B cell (primary cell): Measurements from ENCODE around the gene SUGP2. TPM values are rescaled to one million over a fixed set of nuclear protein-coding genes. Genes with fewer than 3 reads are reported as not detected.

Experiments
- ATAC-seq: fragments of 200-7000 bp; cut with Tn5 transposase; one replicate; pipeline ENCODE4 v1.10.0; 2021; ENCODE audit warnings: low read depth, mild to moderate bottlenecking, moderate number of reproducible peaks, moderate library complexity
- CTCF ChIA-PET: fragments of 350-600 bp; sonication (Branson Sonifier 250); formaldehyde crosslinking; loops from one replicate; lab custom pipeline; 2021; ENCODE audit warnings: antibody characterized with exemption, inconsistent platforms; lab: Charles Lee
- POLR2A ChIA-PET: fragments of 350-600 bp; sonication (Branson Sonifier 250); formaldehyde crosslinking; loops from one replicate; lab custom pipeline; 2021; ENCODE audit warnings: antibody characterized with exemption; lab: Charles Lee
- DNase-seq: peaks from one replicate; pipeline ENCODE4 v3.0.0; 2013
- H2AFZ ChIP-seq: 2 replicates; pipeline ENCODE4 v1.6.1; 2012; ENCODE audit warnings: mild to moderate bottlenecking, low read depth, low read length; ENCODE audit not compliant: insufficient read depth, poor library complexity, severe bottlenecking
- H3K27ac ChIP-seq, 2 donors: 1 replicate in 1 of 2; 2 replicates in 1 of 2; pipeline ENCODE4 v1.5.1; 2012 to 2013; ENCODE audit warnings: low read length in 2 of 2, mild to moderate bottlenecking in 2 of 2, moderate library complexity in 1 of 2
- H3K27me3 ChIP-seq, 4 experiments: fragments of 200-600 bp in 1 of 4; sonication (generic) in 1 of 4; replicated peaks in 1 of 4; 1 replicate in 2 of 4; 2 replicates in 2 of 4; pipeline versions ENCODE4 v1.6.1 to v1.7.0; 2013 to 2016; ENCODE audit warnings: low read length in 3 of 4, mild to moderate bottlenecking in 2 of 4, mixed read lengths in 1 of 4, moderate library complexity in 1 of 4; ENCODE audit not compliant: insufficient read depth in 4 of 4, control insufficient read depth in 3 of 4; ENCODE audit errors: control extremely low read depth in 1 of 4
- H3K36me3 ChIP-seq, 2 experiments: replicated peaks in 1 of 2; 1 replicate in 1 of 2; 2 replicates in 1 of 2; pipeline versions ENCODE4 v1.6.1 to v1.7.1; 2013; ENCODE audit warnings: low read length in 1 of 2; ENCODE audit not compliant: insufficient read depth in 2 of 2, control insufficient read depth in 1 of 2; ENCODE audit errors: control extremely low read depth in 1 of 2, extremely low read depth in 1 of 2
- H3K4me1 ChIP-seq, 2 donors: fragments of 200-600 bp in 1 of 2; sonication (generic) in 1 of 2; 1 replicate in 1 of 2; 2 replicates in 1 of 2; pipeline versions ENCODE4 v1.5.1 to v1.6.1; 2013 to 2017; ENCODE audit warnings: low read length in 2 of 2; ENCODE audit not compliant: control insufficient read depth in 2 of 2, insufficient read depth in 2 of 2
- H3K4me2 ChIP-seq: replicated peaks from 2 replicates; pipeline ENCODE3; 2012; ENCODE audit warnings: mild to moderate bottlenecking, low read depth, low read length; ENCODE audit not compliant: poor library complexity, severe bottlenecking
- H3K4me3 ChIP-seq, 5 experiments: fragments of 200-600 bp in 1 of 5; sonication (generic) in 1 of 5; 1 replicate in 3 of 5; 2 replicates in 2 of 5; pipeline versions ENCODE4 v1.5.1 to v1.7.0; 2011 to 2016; ENCODE audit warnings: low read length in 4 of 5, mild to moderate bottlenecking in 4 of 5, low read depth in 2 of 5, control low read depth in 1 of 5, moderate library complexity in 1 of 5; ENCODE audit not compliant: insufficient read depth in 1 of 5; ENCODE audit errors: control extremely low read depth in 1 of 5, extremely low read depth in 1 of 5
- H3K79me2 ChIP-seq: fragments of 200-600 bp; sonication (generic); one replicate; pipeline ENCODE4 v1.6.0; 2016; ENCODE audit warnings: low read length; ENCODE audit not compliant: control insufficient read depth, insufficient read depth
- H3K9ac ChIP-seq: fragments of 200-600 bp; sonication (generic); 2 replicates; pipeline ENCODE4 v1.6.1; 2017; ENCODE audit warnings: mild to moderate bottlenecking, low read length, moderate library complexity
- H3K9me3 ChIP-seq, 3 donors: one replicate each; pipeline versions ENCODE4 v1.6.1 to v1.7.1; 2013; ENCODE audit warnings: low read length in 2 of 3; ENCODE audit not compliant: control insufficient read depth in 2 of 3, insufficient read depth in 1 of 3; ENCODE audit errors: control extremely low read depth in 1 of 3
- H4K20me1 ChIP-seq: 2 replicates; pipeline ENCODE4 v1.6.0; 2012; ENCODE audit warnings: mild to moderate bottlenecking, low read length; ENCODE audit not compliant: insufficient read depth, control insufficient read depth, poor library complexity, severe bottlenecking
- H3K27ac Mint-ChIP-seq: one replicate; pipeline ENCODE4 v1.8.0; 2021; ENCODE audit warnings: mixed read lengths
- H3K27me3 Mint-ChIP-seq: one replicate; pipeline ENCODE4 v1.8.0; 2021; ENCODE audit warnings: mixed read lengths
- H3K4me1 Mint-ChIP-seq: one replicate; pipeline ENCODE4 v1.8.0; 2021; ENCODE audit warnings: mixed read lengths
- H3K4me3 Mint-ChIP-seq: one replicate; pipeline ENCODE4 v1.8.0; 2021; ENCODE audit warnings: mixed read lengths
- H3K9me3 Mint-ChIP-seq: one replicate; pipeline ENCODE4 v1.8.0; 2022; ENCODE audit warnings: mixed read lengths; ENCODE audit not compliant: insufficient read depth
- EZH2 ChIP-seq: IDR thresholded peaks from 2 replicates; pipeline ENCODE4 v1.6.1; 2012; ENCODE audit warnings: borderline replicate concordance, low read depth, mild to moderate bottlenecking, moderate library complexity, low read length; ENCODE audit not compliant: insufficient read depth, poor library complexity, severe bottlenecking
- WGBS: methylation state at CpG from one replicate; pipeline ENCODE4 v1.1.5; 2013; ENCODE audit warnings: missing lambda C conversion rate; ENCODE audit not compliant: insufficient coverage; 5-methylcytosine and 5-hydroxymethylcytosine counted together
- intact Hi-C: fragments of 100-400 bp; cut with micrococcal nuclease; formaldehyde crosslinking; loops from one replicate; pipeline ENCODE4 v1.10.0; 2022
- polyA plus RNA-seq: library from polyadenylated mRNA; depleted of rRNA; stranded (reverse); fragments of >200 nt; gene quantifications from 2 replicates; pipeline ENCODE4 v1.2.3, GENCODE V29; 2012
- total RNA-seq, 2 donors: library from RNA; stranded (reverse); fragments of 120-200 nt in 1 of 2; gene quantifications; 1 replicate in 1 of 2; 2 replicates in 1 of 2; pipeline versions ENCODE4 v1.2.3 to v1.2.4, GENCODE V29; 2013 to 2022
- TF ChIP-seq, protein P1 (sequence below): fragments of 200-600 bp; IDR thresholded peaks from one replicate; pipeline ENCODE4 v1.8.0; 2022; ENCODE audit warnings: antibody characterized with exemption, mild to moderate bottlenecking

Gene SUGP2
- total and polyA plus RNA-seq, 2 donors (not counting 1 experiment from before 2014, with no cell fraction given) = 132 to 154 TPM

DNA sequence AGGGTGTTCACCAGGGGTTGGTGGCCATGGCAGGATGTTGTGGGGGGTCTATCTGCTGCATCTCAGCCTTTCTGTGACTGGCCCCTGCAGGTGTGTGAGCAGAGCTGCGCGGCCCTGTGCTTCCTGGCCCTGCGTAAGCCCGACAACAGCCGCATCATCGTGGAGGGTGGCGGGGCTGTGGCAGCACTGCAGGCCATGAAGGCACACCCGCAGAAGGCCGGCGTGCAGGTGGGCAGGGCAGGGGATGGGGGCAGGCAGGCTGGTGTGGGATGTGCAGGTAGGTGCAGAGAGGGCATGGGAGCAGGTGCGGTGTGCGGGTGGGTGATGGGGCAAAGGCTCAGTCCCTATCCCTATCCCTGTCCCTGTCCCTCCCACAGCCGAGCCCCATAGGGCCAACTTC is 22.4 kb upstream of the SUGP2 start:
- Mint-ChIP-seq H3K4me3 (no peak overlapping the region), H3K27ac (no peak overlapping the region), H3K4me1 (no peaks in the 10 kb centered on the region), H3K27me3 (no peaks in the 10 kb centered on the region), H3K9me3 (no peaks in the 10 kb centered on the region)
- no peak for TF ChIP-seq EZH2
- TF ChIP-seq, protein P1, sequence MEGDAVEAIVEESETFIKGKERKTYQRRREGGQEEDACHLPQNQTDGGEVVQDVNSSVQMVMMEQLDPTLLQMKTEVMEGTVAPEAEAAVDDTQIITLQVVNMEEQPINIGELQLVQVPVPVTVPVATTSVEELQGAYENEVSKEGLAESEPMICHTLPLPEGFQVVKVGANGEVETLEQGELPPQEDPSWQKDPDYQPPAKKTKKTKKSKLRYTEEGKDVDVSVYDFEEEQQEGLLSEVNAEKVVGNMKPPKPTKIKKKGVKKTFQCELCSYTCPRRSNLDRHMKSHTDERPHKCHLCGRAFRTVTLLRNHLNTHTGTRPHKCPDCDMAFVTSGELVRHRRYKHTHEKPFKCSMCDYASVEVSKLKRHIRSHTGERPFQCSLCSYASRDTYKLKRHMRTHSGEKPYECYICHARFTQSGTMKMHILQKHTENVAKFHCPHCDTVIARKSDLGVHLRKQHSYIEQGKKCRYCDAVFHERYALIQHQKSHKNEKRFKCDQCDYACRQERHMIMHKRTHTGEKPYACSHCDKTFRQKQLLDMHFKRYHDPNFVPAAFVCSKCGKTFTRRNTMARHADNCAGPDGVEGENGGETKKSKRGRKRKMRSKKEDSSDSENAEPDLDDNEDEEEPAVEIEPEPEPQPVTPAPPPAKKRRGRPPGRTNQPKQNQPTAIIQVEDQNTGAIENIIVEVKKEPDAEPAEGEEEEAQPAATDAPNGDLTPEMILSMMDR = no peak
- no peaks in the 10 kb centered on the region for H3K27me3 ChIP-seq
- ChIA-PET POLR2A (no interaction called here), CTCF (interaction anchor here (0.8 to 3.8 kb wide), 7 partner anchors 12 to 90 kb away, joined by 3 to 27 read pairs (median 7); no protein-coding TSS in a partner anchor)
- H3K4me3 ChIP-seq = no peak overlapping the region
- intact Hi-C loops = loop anchor here (2.0 kb wide), 1 partner anchor 119 kb away; no protein-coding TSS in a partner anchor
- H3K4me1 ChIP-seq = no peaks in the 10 kb centered on the region
- no peak overlapping the region for H3K4me2 ChIP-seq
- 97% methylated on average over 7 of the region's 13 CpGs for WGBS
- H4K20me1 ChIP-seq = no peaks in the 10 kb centered on the region
- H3K36me3 ChIP-seq = peaks cover 0 to 60% of the 10 kb centered on the region in 2 experiments
- H3K27ac ChIP-seq = no peak overlapping the region
- H3K9ac ChIP-seq = no peak overlapping the region
- DNase-seq (no peak), ATAC-seq (no peak)
- no peaks in the 10 kb centered on the region for H3K9me3 ChIP-seq
- H2AFZ ChIP-seq = no peak overlapping the region
- H3K79me2 ChIP-seq = peaks cover 18% of the 10 kb centered on the region

DNA sequence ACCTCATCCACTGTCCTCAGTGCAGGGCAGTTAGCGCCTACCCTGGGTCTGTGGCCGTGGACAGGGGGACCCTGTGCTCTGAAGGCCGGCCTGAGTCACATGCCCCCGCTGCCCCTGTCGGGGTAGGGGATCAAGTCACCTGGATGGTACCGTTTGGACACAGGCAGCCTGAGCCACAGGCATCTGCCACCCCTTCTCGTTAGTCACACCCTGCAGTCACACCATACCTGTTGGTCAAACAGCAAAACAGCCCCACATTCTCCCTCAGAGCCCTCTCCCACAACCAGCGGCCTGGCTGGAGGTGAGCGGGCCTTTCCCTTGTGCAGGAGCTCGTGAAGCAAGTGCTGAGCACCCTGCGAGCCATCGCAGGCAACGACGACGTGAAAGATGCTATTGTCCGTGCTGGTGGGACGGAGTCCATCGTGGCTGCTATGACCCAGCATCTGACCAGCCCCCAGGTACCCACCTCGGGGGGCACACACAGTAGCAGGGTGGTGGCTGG is 21.7 kb upstream of the SUGP2 start:
- Histone ChIP-seq H3K27me3 (no peaks in the 10 kb centered on the region), H3K9me3 (no peaks in the 10 kb centered on the region), H4K20me1 (no peaks in the 10 kb centered on the region), H3K79me2 (peaks cover 18% of the 10 kb centered on the region), H3K4me2 (no peak overlapping the region), H3K4me1 (no peaks in the 10 kb centered on the region), H3K27ac (no peak overlapping the region), H3K36me3 (peaks cover 0 to 60% of the 10 kb centered on the region in 2 experiments), H2AFZ (no peak overlapping the region), H3K9ac (no peak overlapping the region), H3K4me3 (no peak overlapping the region)
- DNase-seq (no peak), ATAC-seq (no peak)
- Mint-ChIP-seq H3K27me3 (no peaks in the 10 kb centered on the region), H3K27ac (no peak overlapping the region), H3K4me1 (no peaks in the 10 kb centered on the region), H3K4me3 (no peak overlapping the region), H3K9me3 (no peaks in the 10 kb centered on the region)
- CTCF ChIA-PET = interaction anchor here (0.8 to 5.6 kb wide), 14 partner anchors 8 to 436 kb away, joined by 3 to 82 read pairs (median 7); partner anchors contain the start of gene SLC25A42
- WGBS = 95% methylated on average over 19 of the region's 19 CpGs
- TF ChIP-seq, protein P1 = no peak
- TF ChIP-seq EZH2 = no peak
- POLR2A ChIA-PET = no interaction called here
- intact Hi-C loops = loop anchor here (2.0 kb wide), 1 partner anchor 120 kb away; no protein-coding TSS in a partner anchor
